ENCODE measurements around the gene NBEAL2.

NBEAL2 gene

GRCh38 chr3:47047069-47047468, 67.6 kb downstream of the NBEAL2 start:
- no peak for DNase-seq

DNA sequence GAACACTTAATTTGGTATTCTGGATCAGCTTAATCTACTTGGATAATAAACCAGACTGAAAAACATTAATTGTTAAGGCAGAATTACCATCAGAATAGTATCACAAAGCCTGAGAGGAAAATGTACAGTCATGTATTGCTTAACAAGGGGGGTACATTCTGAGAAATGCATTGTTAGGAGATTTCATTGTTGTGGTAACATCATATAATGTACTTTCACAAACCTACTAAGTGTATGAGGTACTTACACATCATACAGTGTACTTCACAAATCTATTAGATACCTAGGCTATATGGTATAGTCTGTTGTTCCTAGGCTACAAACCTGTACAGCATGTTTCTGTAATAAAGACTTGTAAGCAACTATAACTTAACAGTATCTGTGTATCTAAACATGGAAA, 68.2 kb downstream of the NBEAL2 start:
- no peak for DNase-seq

DNA sequence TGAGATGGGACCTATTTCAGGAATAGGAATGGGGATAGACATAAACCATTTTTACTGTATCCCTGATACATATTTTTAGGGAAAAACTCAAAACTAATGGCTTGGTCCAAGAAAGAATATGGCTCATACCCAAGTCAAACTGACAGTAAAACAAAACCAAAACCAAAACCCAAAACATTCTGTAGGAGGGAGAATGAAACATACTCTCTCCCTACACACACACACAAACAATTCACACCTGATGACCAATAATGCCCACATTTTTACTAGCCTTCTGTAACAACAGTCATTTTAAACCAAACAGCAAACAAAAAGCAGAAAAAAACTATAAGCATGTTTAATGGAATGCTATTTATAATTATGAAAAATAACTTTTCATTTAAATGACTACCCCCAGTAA, 74.9 kb downstream of the NBEAL2 start:
- no peak for DNase-seq

GRCh38 chr3:47056705-47057104, 77.2 kb downstream of the NBEAL2 start:
- DNase-seq = no peak

GRCh38 chr3:47057212-47057671, 77.8 kb downstream of the NBEAL2 start:
- no peak for DNase-seq
